Measurements from ENCODE around the gene ZNF684.
A peak's percentile ranks its signal among the peaks of the same experiment; 100 is the strongest.

ZNF684 gene

DNA sequence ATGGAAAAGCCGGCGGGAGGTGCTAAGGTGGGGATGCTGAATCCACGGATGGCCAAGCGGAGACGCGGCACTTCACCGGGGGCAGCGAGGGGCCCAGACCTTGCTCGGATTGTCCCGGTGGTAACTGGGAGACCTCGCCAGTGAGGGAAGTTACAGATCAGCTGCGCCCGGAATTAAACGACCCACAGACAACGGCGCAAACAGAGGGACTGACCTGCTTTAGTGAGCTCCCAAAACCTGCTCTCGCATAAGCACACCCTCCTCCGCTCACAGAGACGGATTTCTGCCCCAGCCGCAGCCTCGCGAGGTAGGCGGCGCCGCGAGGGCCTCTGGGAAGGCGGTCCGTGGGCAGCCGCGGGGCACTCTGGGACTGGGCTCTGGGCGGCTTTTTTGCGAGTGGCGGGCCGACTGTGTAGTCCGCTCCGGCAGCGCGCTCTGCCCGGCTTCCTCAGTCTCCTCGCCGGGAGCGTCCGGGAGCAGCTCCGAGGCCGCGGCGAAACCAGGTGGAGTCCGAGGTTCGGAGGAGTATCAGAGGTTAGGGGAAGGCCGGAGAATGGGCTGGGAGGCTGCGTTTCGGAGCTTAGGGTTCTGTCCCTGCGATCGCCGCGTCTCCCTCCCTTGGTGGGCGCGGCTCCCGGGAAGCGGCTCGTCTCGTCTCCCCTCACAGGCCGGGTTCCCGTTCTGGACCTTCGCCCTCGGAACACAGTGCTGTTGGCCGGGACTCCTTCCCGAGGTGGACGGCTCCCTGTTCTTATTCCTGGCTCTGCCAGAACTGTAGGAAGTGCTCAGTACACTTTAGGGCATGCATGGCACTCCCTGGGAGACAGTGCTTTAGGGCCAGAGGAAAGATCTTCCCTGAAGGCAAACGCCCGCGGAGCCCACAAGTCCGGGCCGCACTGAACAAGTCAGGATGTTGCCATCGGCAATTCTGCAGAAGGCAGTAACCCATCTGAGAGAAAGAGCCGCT is 22.8 kb upstream of the ZNF684 start, which contains the start of gene EXO5:
Gene EXO5, plus strand, starts transcription at position 393 of the 967 bp plus-strand sequence. CDS start 5,778 bp downstream, outside the sequence.
- Histone ChIP-seq H3K27ac (ENCODE audit: low read depth, low read length) (peak within 1 kb of the TSS; percentile 56), H3K9me3 (ENCODE audit: insufficient read depth, low read length) (peaks cover 11% of the 10 kb centered on the region; the same call in 1 of the 2 replicates), H3K27me3 (ENCODE audit: low read length) (no peaks in the 10 kb centered on the region), H3K4me3 (ENCODE audit: insufficient read depth, low read length, poor library complexity, severe bottlenecking) (peak within 1 kb of the TSS; percentile 87), H3K79me2 (ENCODE audit: insufficient read depth, low read length) (peaks cover 32% of the 10 kb centered on the region), H3K4me2 (ENCODE audit: low read depth, low read length, poor library complexity, severe bottlenecking) (peak within 1 kb of the TSS; percentile 86), H3K9ac (ENCODE audit: low read length) (peak within 1 kb of the TSS; percentile 89), H3K36me3 (ENCODE audit: low read length) (peaks cover 24% of the 10 kb centered on the region), H3F3A (ENCODE audit: insufficient read depth) (peaks cover 5% of the 10 kb centered on the region; the same call in 1 of the 2 replicates), H4K20me1 (ENCODE audit: low read depth, low read length) (no peaks in the 10 kb centered on the region), H3K9me2 (replicated peaks; ENCODE audit: insufficient read depth, low read length) (no peaks in the 10 kb centered on the region), H2AFZ (ENCODE audit: low read depth, low read length, severe bottlenecking) (peak within 1 kb of the TSS; percentile 88)
- no peak for TF ChIP-seq EZH2phosphoT487 (conservative IDR thresholded peaks at IDR 0.05; ENCODE audit: low read length)
- TF ChIP-seq, protein P1, sequence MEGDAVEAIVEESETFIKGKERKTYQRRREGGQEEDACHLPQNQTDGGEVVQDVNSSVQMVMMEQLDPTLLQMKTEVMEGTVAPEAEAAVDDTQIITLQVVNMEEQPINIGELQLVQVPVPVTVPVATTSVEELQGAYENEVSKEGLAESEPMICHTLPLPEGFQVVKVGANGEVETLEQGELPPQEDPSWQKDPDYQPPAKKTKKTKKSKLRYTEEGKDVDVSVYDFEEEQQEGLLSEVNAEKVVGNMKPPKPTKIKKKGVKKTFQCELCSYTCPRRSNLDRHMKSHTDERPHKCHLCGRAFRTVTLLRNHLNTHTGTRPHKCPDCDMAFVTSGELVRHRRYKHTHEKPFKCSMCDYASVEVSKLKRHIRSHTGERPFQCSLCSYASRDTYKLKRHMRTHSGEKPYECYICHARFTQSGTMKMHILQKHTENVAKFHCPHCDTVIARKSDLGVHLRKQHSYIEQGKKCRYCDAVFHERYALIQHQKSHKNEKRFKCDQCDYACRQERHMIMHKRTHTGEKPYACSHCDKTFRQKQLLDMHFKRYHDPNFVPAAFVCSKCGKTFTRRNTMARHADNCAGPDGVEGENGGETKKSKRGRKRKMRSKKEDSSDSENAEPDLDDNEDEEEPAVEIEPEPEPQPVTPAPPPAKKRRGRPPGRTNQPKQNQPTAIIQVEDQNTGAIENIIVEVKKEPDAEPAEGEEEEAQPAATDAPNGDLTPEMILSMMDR (IDR thresholded peaks at IDR 0.05; ENCODE audit: insufficient read depth, low read length, poor library complexity, severe bottlenecking), result no peak

DNA sequence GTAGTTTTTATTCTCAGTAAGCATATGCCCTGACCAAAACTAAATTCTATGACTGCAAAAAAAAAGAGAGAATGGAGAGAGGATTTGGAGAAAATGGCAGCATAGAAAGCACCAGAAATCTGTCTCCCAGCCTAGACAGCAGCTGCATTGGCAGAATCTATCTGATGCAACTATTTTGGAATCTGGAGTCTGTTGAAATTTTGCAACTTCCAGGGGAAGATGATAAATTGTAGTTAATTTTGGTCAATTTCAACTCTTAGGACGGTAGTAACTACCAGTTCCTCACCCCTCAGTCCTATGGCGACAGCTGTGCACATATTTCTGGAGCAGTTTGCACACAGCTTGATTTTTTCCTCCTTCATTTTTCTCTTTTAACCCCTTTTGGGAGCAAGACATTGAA is 11.9 kb upstream of the ZNF684 start:
- no peaks in the 10 kb centered on the region for H3F3A ChIP-seq (ENCODE audit: insufficient read depth)
- H3K27me3 ChIP-seq (ENCODE audit: low read length), result no peaks in the 10 kb centered on the region
- H3K9ac ChIP-seq (ENCODE audit: low read length), result no peak overlapping the region
- peaks cover 6% of the 10 kb centered on the region; the same call in 1 of the 2 replicates for H3K9me3 ChIP-seq (ENCODE audit: insufficient read depth, low read length)
- no peaks in the 10 kb centered on the region for H3K9me2 ChIP-seq (replicated peaks; ENCODE audit: insufficient read depth, low read length)
- H4K20me1 ChIP-seq (ENCODE audit: low read depth, low read length), result no peaks in the 10 kb centered on the region
- no peak overlapping the region for H2AFZ ChIP-seq (ENCODE audit: low read depth, low read length, severe bottlenecking)
- TF ChIP-seq, protein P1 (IDR thresholded peaks at IDR 0.05; ENCODE audit: insufficient read depth, low read length, poor library complexity, severe bottlenecking), result no peak
- no peak for TF ChIP-seq EZH2phosphoT487 (conservative IDR thresholded peaks at IDR 0.05; ENCODE audit: low read length)
- H3K27ac ChIP-seq (ENCODE audit: low read depth, low read length), result no peak overlapping the region
- peaks cover 7% of the 10 kb centered on the region; the same call in 1 of the 2 replicates for H3K79me2 ChIP-seq (ENCODE audit: insufficient read depth, low read length)
- peaks cover 15% of the 10 kb centered on the region for H3K36me3 ChIP-seq (ENCODE audit: low read length)
- H3K4me2 ChIP-seq (ENCODE audit: low read depth, low read length, poor library complexity, severe bottlenecking), result no peak overlapping the region
- no peak overlapping the region for H3K4me3 ChIP-seq (ENCODE audit: insufficient read depth, low read length, poor library complexity, severe bottlenecking)

DNA sequence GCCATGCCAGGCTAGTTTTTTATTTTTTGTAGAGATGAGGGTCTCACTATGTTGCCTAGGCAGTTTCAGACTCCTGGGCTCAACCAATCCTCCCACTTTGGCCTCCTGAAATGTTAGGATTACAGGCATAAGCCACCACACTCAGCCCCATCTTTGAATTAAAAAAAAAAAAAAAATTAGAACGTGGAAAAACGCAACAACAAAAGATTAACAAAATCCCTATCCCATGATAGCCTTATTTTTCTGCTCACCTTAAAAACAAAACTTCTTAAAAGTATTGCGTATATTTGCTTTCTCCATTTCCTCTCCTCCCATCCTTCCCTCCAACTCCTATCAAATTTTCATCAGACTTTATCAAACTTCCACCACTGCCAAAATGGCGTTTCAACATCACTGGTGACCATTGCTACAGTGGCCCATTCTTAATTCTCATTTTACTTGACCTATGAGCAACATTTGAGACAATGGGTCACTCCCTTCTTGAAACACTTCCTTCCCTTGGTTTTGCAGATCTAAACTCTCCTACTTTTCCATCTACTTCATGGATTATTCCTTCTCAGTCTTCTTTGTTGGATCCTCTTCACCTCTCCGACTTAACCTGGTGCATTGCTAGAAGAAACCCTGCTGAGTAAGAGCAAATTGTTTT is 579 bp upstream of the ZNF684 start:
- Histone ChIP-seq H3F3A (ENCODE audit: insufficient read depth) (no peaks in the 10 kb centered on the region; the same call in 1 of the 2 replicates), H3K9ac (ENCODE audit: low read length) (peak overlapping the region; percentile 74), H3K4me2 (ENCODE audit: low read depth, low read length, poor library complexity, severe bottlenecking) (peak overlapping the region; percentile 99), H3K9me3 (ENCODE audit: insufficient read depth, low read length) (no peaks in the 10 kb centered on the region), H4K20me1 (ENCODE audit: low read depth, low read length) (no peaks in the 10 kb centered on the region), H3K27ac (ENCODE audit: low read depth, low read length) (no peak overlapping the region), H3K79me2 (ENCODE audit: insufficient read depth, low read length) (peaks cover 5% of the 10 kb centered on the region; the same call in 1 of the 2 replicates), H3K4me3 (ENCODE audit: insufficient read depth, low read length, poor library complexity, severe bottlenecking) (peak overlapping the region; percentile 80), H3K36me3 (ENCODE audit: low read length) (peaks cover 6% of the 10 kb centered on the region; the same call in 1 of the 2 replicates), H3K27me3 (ENCODE audit: low read length) (no peaks in the 10 kb centered on the region), H2AFZ (ENCODE audit: low read depth, low read length, severe bottlenecking) (peak overlapping the region; percentile 96), H3K9me2 (replicated peaks; ENCODE audit: insufficient read depth, low read length) (no peaks in the 10 kb centered on the region)
- TF ChIP-seq, protein P1 (IDR thresholded peaks at IDR 0.05; ENCODE audit: insufficient read depth, low read length, poor library complexity, severe bottlenecking), result no peak
- no peak for TF ChIP-seq EZH2phosphoT487 (conservative IDR thresholded peaks at IDR 0.05; ENCODE audit: low read length)

Data from SU-DHL-6 (cell line).